SK-N-SH (cell line): Measurements from ENCODE around the gene APH1B. TPM values are rescaled to one million over a fixed set of nuclear protein-coding genes. Genes with fewer than 3 reads are reported as not detected.

ENCODE experiments used
- CTCF ChIA-PET: fragments of 300-600, 350-600 bp; formaldehyde crosslinking; extraction: SDS; loops from one replicate; lab custom pipeline; 2021; lab: Yijun Ruan, JAX
- POLR2A ChIA-PET: fragments of 350-600 bp; sonication (Branson Sonifier 250); formaldehyde crosslinking; extraction: SDS; loops from one replicate; lab custom pipeline; 2020; ENCODE audit warnings: antibody characterized with exemption, inconsistent platforms; lab: Yijun Ruan, JAX
- DNase-seq: peaks from one replicate; pipeline ENCODE4 v3.0.0; 2012
- H2AFZ ChIP-seq: fragments of 200-600 bp; sonication (generic); 2 replicates; pipeline ENCODE4 v1.8.1; 2016; ENCODE audit warnings: antibody characterized with exemption, mild to moderate bottlenecking, low read depth
- H3F3A ChIP-seq: fragments of 200-600 bp; sonication (generic); replicated peaks from 2 replicates; pipeline ENCODE3; 2016; ENCODE audit warnings: antibody characterized with exemption, mild to moderate bottlenecking; ENCODE audit not compliant: insufficient read depth
- H3K27ac ChIP-seq, 2 experiments: fragments of 200-500 bp in 1 of 2; fragments of 200-600 bp in 1 of 2; sonication (Bioruptor generic) in 1 of 2; sonication (generic), shearing (Covaris generic) in 1 of 2; 2 replicates each; pipeline versions ENCODE4 v1.5.1 to v1.6.1; 2014 to 2016; ENCODE audit warnings: low read depth in 2 of 2, inconsistent platforms in 1 of 2, low read length in 1 of 2, mild to moderate bottlenecking in 1 of 2, mixed read lengths in 1 of 2
- H3K27me3 ChIP-seq: fragments of 200-600 bp; sonication (generic), shearing (Covaris generic); 2 replicates; pipeline ENCODE4 v1.6.1; 2016; ENCODE audit warnings: mixed run types; ENCODE audit not compliant: insufficient read depth
- H3K36me3 ChIP-seq, 2 experiments: fragments of 200-500 bp in 1 of 2; fragments of 200-600 bp in 1 of 2; sonication (Bioruptor generic) in 1 of 2; sonication (generic) in 1 of 2; replicated peaks in 1 of 2; 2 replicates each; pipeline versions ENCODE3 to v1.5.1; 2014 to 2016; ENCODE audit warnings: low read length in 1 of 2, mild to moderate bottlenecking in 1 of 2; ENCODE audit not compliant: insufficient read depth in 2 of 2, control insufficient read depth in 1 of 2
- H3K4me1 ChIP-seq, 2 experiments: fragments of 200-500 bp in 1 of 2; fragments of 200-600 bp in 1 of 2; sonication (Bioruptor generic) in 1 of 2; sonication (generic), shearing (Covaris generic) in 1 of 2; 2 replicates each; pipeline versions ENCODE4 v1.5.1 to v1.6.1; 2014 to 2016; ENCODE audit warnings: low read depth in 1 of 2, low read length in 1 of 2, mixed run types in 1 of 2; ENCODE audit not compliant: insufficient read depth in 2 of 2, control insufficient read depth in 1 of 2
- H3K4me2 ChIP-seq: fragments of 200-600 bp; sonication (generic), shearing (Covaris generic); 2 replicates; pipeline ENCODE4 v1.6.1; 2017; ENCODE audit warnings: mixed run types
- H3K4me3 ChIP-seq, 2 experiments: fragments of 200-500 bp in 1 of 2; fragments of 200-600 bp in 1 of 2; sonication (Bioruptor generic) in 1 of 2; sonication (generic), shearing (Covaris generic) in 1 of 2; 2 replicates each; pipeline versions ENCODE4 v1.5.1 to v1.8.1; 2014 to 2016; ENCODE audit warnings: low read depth in 2 of 2, inconsistent platforms in 1 of 2, low read length in 1 of 2, mild to moderate bottlenecking in 1 of 2, mixed read lengths in 1 of 2, moderate library complexity in 1 of 2
- H3K79me2 ChIP-seq: fragments of 200-600 bp; sonication (generic); 2 replicates; pipeline ENCODE4 v1.8.1; 2017; ENCODE audit warnings: mild to moderate bottlenecking; ENCODE audit not compliant: insufficient read depth
- H3K9ac ChIP-seq: fragments of 200-600 bp; sonication (generic); 2 replicates; pipeline ENCODE4 v1.6.1; 2017; ENCODE audit warnings: mixed run types
- H3K9me2 ChIP-seq: fragments of 200-600 bp; sonication (generic); 2 replicates; pipeline ENCODE4 v1.6.1; 2017; ENCODE audit warnings: mixed run types
- H3K9me3 ChIP-seq: fragments of 200-600 bp; sonication (generic); 2 replicates; pipeline ENCODE4 v1.6.1; 2017; ENCODE audit warnings: mixed run types, mild to moderate bottlenecking, moderate library complexity
- H4K20me1 ChIP-seq: fragments of 200-600 bp; sonication (generic); 2 replicates; pipeline ENCODE4 v1.6.1; 2017; ENCODE audit warnings: mild to moderate bottlenecking, mixed run types; ENCODE audit not compliant: insufficient read depth
- EP300 ChIP-seq, 2 experiments: IDR thresholded peaks; 2 replicates each; pipeline versions ENCODE4 v1.4.0 to v1.6.1; 2012; ENCODE audit warnings: borderline replicate concordance in 1 of 2, low read depth in 1 of 2, low read length in 1 of 2
- EZH2phosphoT487 ChIP-seq: fragments of 200-600 bp; sonication (generic); IDR thresholded peaks from 2 replicates; pipeline ENCODE4 v1.6.1; 2017; ENCODE audit warnings: low read depth, mixed run types, mild to moderate bottlenecking, antibody characterized with exemption, moderate library complexity, borderline replicate concordance
- FOSL2 ChIP-seq: IDR thresholded peaks from 2 replicates; pipeline ENCODE4 v1.4.0; 2012; ENCODE audit warnings: low read depth, mild to moderate bottlenecking, moderate library complexity, borderline replicate concordance
- FOXJ3 ChIP-seq: sonication (generic); formaldehyde crosslinking; IDR thresholded peaks from 2 replicates; pipeline ENCODE4 v1.5.1; 2020; ENCODE audit warnings: mild to moderate bottlenecking, missing genetic modification reagents
- GABPA ChIP-seq: IDR thresholded peaks from 2 replicates; pipeline ENCODE4 v1.4.0; 2012; ENCODE audit warnings: low read depth, mild to moderate bottlenecking
- GATA2 ChIP-seq: sonication (generic); formaldehyde crosslinking; IDR thresholded peaks from 2 replicates; pipeline ENCODE4 v1.5.0; 2020; ENCODE audit warnings: mild to moderate bottlenecking, missing genetic modification reagents
- MEF2A ChIP-seq: IDR thresholded peaks from 2 replicates; pipeline ENCODE4 v1.4.0; 2012; ENCODE audit warnings: low read depth, borderline replicate concordance
- PBX3 ChIP-seq: IDR thresholded peaks from 2 replicates; pipeline ENCODE4; 2012
- RAD21 ChIP-seq: IDR thresholded peaks from 2 replicates; pipeline ENCODE4 v1.6.1; 2012; ENCODE audit warnings: mild to moderate bottlenecking, low read length
- RFX5 ChIP-seq: IDR thresholded peaks from 2 replicates; pipeline ENCODE4 v1.6.1; 2012; ENCODE audit warnings: mild to moderate bottlenecking, improper control_type of control experiment, low read length
- RXRA ChIP-seq: IDR thresholded peaks from 2 replicates; pipeline ENCODE4 v1.4.0; 2012; ENCODE audit warnings: low read depth, mild to moderate bottlenecking, borderline replicate concordance
- SIN3A ChIP-seq: IDR thresholded peaks from 2 replicates; pipeline ENCODE4 v1.6.1; 2012; ENCODE audit warnings: low read depth, mild to moderate bottlenecking, low read length, moderate library complexity, borderline replicate concordance
- TEAD4 ChIP-seq: IDR thresholded peaks from 2 replicates; pipeline ENCODE4 v1.4.0; 2012; ENCODE audit warnings: mild to moderate bottlenecking, borderline replicate concordance; ENCODE audit not compliant: insufficient read depth
- YY1 ChIP-seq: IDR thresholded peaks from 2 replicates; pipeline ENCODE4 v1.4.0; 2012; ENCODE audit warnings: low read depth, mild to moderate bottlenecking
- WGBS: methylation state at CpG from one replicate; pipeline ENCODE4 v1.1.6; 2017; ENCODE audit warnings: low lambda C conversion rate; 5-methylcytosine and 5-hydroxymethylcytosine counted together
- polyA plus RNA-seq, 3 experiments: library from polyadenylated mRNA; depleted of rRNA; stranded (reverse); fragments of >200 nt; gene quantifications; 2 replicates each; pipeline ENCODE4 v1.2.3, GENCODE V29; 2012
- TF ChIP-seq, protein P1 (sequence below): fragments of 150-350 bp; IDR thresholded peaks from 2 replicates; pipeline ENCODE4 v1.6.1; 2016; ENCODE audit warnings: mild to moderate bottlenecking, low read depth, low read length
- TF ChIP-seq, protein P2 (sequence below): IDR thresholded peaks from 2 replicates; pipeline ENCODE4 v1.4.0; 2012; ENCODE audit warnings: low read depth, borderline replicate concordance

APH1B gene
- polyA plus RNA-seq, 1 of the 3 experiments (the other 2 are of a cell fraction), result 7.6 TPM

GRCh38 chr15:63329567-63330350, 52.4 kb downstream of the APH1B start:
- Histone ChIP-seq H3K4me3 (no peak overlapping the region), H2AFZ (no peak overlapping the region), H3F3A (peaks cover 13% of the 10 kb centered on the region), H3K9ac (no peak overlapping the region), H3K4me1 (peaks cover 11% of the 10 kb centered on the region in 2 experiments; a peak in 3 of 4 replicates), H3K4me2 (no peak overlapping the region), H3K9me2 (no peaks in the 10 kb centered on the region), H3K79me2 (no peaks in the 10 kb centered on the region), H4K20me1 (no peaks in the 10 kb centered on the region), H3K27ac (no peak overlapping the region), H3K36me3 (peaks cover 0 to 4% of the 10 kb centered on the region in 2 experiments), H3K27me3 (no peaks in the 10 kb centered on the region), H3K9me3 (no peaks in the 10 kb centered on the region)
- ChIA-PET CTCF (interaction anchor here (1.1 kb wide), 1 partner anchor 29 kb away, joined by 3 read pairs; no protein-coding TSS in a partner anchor), POLR2A (no interaction called here)
- no peak for TF ChIP-seq GATA2 (CRISPR knock-in tag)
- TF ChIP-seq SIN3A, result no peak
- TF ChIP-seq GABPA, result no peak
- TF ChIP-seq, protein P1, sequence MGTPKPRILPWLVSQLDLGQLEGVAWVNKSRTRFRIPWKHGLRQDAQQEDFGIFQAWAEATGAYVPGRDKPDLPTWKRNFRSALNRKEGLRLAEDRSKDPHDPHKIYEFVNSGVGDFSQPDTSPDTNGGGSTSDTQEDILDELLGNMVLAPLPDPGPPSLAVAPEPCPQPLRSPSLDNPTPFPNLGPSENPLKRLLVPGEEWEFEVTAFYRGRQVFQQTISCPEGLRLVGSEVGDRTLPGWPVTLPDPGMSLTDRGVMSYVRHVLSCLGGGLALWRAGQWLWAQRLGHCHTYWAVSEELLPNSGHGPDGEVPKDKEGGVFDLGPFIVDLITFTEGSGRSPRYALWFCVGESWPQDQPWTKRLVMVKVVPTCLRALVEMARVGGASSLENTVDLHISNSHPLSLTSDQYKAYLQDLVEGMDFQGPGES, result no peak
- TF ChIP-seq, protein P2, sequence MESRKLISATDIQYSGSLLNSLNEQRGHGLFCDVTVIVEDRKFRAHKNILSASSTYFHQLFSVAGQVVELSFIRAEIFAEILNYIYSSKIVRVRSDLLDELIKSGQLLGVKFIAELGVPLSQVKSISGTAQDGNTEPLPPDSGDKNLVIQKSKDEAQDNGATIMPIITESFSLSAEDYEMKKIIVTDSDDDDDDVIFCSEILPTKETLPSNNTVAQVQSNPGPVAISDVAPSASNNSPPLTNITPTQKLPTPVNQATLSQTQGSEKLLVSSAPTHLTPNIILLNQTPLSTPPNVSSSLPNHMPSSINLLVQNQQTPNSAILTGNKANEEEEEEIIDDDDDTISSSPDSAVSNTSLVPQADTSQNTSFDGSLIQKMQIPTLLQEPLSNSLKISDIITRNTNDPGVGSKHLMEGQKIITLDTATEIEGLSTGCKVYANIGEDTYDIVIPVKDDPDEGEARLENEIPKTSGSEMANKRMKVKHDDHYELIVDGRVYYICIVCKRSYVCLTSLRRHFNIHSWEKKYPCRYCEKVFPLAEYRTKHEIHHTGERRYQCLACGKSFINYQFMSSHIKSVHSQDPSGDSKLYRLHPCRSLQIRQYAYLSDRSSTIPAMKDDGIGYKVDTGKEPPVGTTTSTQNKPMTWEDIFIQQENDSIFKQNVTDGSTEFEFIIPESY, result no peak
- no peak for TF ChIP-seq RXRA
- no peak for TF ChIP-seq RAD21
- no peak for TF ChIP-seq YY1
- no peak for TF ChIP-seq TEAD4
- no peak for TF ChIP-seq MEF2A
- no peak for TF ChIP-seq RFX5
- no peak for TF ChIP-seq FOXJ3 (CRISPR knock-in tag)
- no peak for TF ChIP-seq EZH2phosphoT487
- TF ChIP-seq EP300 (IDR thresholded peaks at IDR 0.05; ENCODE audit: borderline replicate concordance in 1 of 2, low read depth in 1 of 2, low read length in 1 of 2), result no peak
- no peak for TF ChIP-seq FOSL2
- TF ChIP-seq PBX3, result no peak
- WGBS, result 96% methylated on average over 4 of the region's 5 CpGs
- DNase-seq, result no peak
